C1 segment of cervical spinal cord (tissue), 14 donors: ENCODE measurements around the gene PPP6R3.
"Not testable (repeated sequence)": the region's sequence is repeated elsewhere in the genome, so short reads cannot be mapped to it uniquely, and the experiment has no call there.

ENCODE experiments used
- DNase-seq, 14 donors: peaks; one replicate each; lab custom pipeline; 2025; lab: John Stamatoyannopoulos, UW

PPP6R3 gene

GRCh38 chr11:68598816-68599653 lies 138.5 kb downstream of the PPP6R3 start:
- DNase-seq: no peak

- DNase-seq: no peak
These were observed 140.6 kb downstream of the PPP6R3 start for GRCh38 chr11:68601147-68601546.

DNA sequence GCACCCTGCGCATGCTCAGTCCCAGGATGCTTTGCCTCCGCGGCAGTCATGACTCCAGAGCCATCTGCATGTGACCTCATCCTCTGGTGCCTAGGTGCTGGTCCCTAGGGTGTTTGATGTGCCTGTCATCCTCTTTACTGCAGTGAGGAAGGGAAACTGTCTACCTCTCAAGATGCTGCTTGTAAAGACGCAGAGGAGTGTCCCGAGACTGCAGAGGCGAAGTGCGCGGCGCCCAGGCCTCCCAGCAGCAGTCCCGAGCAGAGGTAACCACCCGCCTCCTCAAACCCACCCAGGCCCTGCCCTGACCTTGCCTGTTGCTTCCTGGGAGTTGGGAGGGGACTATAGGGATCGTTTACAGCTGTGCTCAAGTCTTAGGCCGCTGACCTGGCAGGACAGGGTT lies 149.2 kb downstream of the PPP6R3 start:
- no peak for DNase-seq

- no peak for DNase-seq
These were observed 150.0 kb downstream of the PPP6R3 start for GRCh38 chr11:68610452-68611116.

DNA sequence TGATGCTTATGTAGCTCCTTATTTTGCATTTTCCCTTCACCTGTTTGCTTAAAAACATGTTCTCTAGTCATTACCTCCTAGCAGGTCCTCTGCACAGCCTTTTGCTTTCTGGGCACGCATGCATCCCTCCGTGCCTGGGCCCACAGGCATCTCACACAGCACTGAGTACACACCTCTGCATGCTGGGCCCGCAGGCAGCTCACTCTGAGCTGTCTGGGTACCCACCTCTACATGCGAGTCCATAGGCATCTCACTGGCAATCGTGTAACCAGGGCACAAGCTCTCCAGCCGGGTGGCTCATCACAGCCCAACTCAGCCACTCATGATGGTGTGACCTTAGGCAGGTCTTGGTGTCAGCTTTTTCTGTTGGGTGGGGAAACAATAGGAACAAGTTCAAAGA lies 155.1 kb downstream of the PPP6R3 start:
- DNase-seq: no peak

- DNase-seq: no peak
These were observed 157.6 kb downstream of the PPP6R3 start for GRCh38 chr11:68617925-68618809.

GRCh38 chr11:68621826-68622225 lies 161.3 kb downstream of the PPP6R3 start:
- no peak for DNase-seq

DNA sequence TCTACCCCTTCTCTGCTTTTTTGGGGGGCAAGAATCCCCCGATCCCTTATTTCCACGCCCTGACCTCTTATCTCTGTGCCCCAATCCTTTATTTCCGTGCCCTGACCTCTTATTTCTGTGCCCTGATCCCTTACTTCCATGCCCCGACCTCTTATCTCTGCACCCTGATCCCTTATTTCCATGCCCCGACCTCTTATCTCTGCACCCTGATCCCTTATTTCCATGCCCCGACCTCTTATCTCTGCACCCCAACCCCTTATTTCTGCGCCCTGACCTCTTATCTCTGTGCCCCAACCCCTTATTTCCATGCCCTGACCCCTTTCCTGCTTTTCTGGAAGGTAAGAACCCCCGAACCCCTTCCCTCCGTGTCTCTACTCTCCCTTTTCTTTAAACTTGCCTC lies 163.2 kb downstream of the PPP6R3 start:
- DNase-seq: not testable (repeated sequence)

- DNase-seq: not testable (repeated sequence)
These were observed 164.5 kb downstream of the PPP6R3 start for GRCh38 chr11:68625069-68625468.

GRCh38 chr11:68626236-68626635 lies 165.7 kb downstream of the PPP6R3 start:
- not testable (repeated sequence) for DNase-seq

DNA sequence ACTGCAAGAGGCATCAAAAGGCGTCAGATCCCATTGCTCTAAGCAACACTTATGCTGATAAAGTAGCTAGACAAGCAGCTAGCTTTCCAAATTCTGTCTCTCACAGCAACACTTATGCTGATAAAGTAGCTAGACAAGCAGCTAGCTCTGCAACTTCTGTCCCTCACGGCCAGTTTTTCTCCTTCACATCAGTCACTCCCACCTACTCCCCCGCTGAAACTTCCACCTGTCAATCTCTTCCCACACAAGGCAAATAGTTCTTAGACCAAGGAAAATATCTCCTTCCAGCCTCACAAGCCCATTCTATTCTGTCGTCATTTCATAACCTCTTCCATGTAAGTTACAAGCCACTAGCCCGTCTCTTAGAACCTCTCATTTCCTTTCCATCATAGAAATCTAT lies 168.3 kb downstream of the PPP6R3 start:
- not testable (repeated sequence) for DNase-seq

GRCh38 chr11:68632375-68632774 lies 171.8 kb downstream of the PPP6R3 start:
- DNase-seq: not testable (repeated sequence)

DNA sequence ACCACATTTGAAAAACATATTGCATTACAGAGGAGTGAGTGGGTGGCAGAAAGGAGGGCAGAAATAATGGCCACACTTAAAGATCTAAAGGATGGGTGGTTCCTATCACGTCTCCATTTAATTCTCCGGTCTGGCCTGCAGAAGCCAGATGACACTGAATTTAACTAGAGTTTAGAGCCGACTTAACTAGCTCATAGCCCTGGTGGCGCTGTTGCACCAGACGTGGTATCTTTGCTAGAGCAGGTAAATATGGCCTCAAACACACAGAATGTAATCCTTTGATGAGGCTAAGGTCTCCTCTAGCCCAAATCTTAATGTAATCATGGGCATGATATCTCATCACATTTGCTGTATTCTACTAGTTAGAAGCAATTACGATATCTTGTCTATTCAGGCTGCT lies 172.2 kb downstream of the PPP6R3 start:
- no peak for DNase-seq

- DNase-seq: not testable (repeated sequence)
These were observed 174.1 kb downstream of the PPP6R3 start for GRCh38 chr11:68634606-68635005.

DNA sequence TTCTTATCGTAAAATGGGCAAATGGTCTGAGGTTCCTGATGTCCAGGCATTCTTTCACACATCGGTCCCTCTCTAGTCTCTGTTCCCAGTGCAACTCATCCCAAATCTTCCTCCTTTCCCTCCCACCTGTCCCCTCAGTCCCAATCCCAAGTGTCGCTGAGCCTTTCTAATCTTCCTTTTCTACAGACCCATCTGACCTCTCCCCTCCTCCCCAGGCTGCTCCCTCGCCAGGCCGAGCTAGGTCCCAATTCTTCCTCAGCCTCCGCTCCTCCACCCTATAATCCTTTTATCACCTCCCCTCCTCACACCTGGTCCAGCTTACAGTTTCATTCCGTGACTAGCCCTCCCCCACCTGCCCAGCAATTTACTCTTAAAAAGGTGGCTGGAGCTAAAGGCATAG lies 174.6 kb downstream of the PPP6R3 start:
- DNase-seq: not testable (repeated sequence)

- not testable (repeated sequence) for DNase-seq
These were observed 175.3 kb downstream of the PPP6R3 start for GRCh38 chr11:68635883-68636282.

DNA sequence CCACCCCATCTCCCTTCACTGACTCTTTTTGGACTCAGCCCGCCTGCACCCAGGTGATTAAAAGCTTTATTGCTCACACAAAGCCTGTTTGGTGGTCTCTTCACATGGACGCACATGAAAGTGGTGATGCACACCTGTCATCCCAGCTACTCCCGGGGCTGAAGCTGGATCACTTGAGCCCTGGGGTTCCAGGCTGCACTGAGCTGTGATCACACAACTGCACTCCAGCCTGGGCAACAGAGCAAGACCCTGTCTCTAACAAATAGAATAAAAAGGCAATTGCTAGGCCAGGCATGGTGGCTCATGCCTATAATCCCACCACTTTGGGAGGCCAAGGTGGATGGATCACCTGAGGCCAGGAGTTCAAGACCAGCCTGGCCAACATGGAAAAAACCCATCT lies 178.8 kb downstream of the PPP6R3 start:
- DNase-seq: not testable (repeated sequence)

- no peak for DNase-seq
These were observed 181.3 kb downstream of the PPP6R3 start for GRCh38 chr11:68641880-68642279.

GRCh38 chr11:68643585-68643984 lies 183.0 kb downstream of the PPP6R3 start:
- DNase-seq: no peak

- no peak for DNase-seq
These were observed 186.3 kb downstream of the PPP6R3 start for GRCh38 chr11:68646832-68647231.

DNA sequence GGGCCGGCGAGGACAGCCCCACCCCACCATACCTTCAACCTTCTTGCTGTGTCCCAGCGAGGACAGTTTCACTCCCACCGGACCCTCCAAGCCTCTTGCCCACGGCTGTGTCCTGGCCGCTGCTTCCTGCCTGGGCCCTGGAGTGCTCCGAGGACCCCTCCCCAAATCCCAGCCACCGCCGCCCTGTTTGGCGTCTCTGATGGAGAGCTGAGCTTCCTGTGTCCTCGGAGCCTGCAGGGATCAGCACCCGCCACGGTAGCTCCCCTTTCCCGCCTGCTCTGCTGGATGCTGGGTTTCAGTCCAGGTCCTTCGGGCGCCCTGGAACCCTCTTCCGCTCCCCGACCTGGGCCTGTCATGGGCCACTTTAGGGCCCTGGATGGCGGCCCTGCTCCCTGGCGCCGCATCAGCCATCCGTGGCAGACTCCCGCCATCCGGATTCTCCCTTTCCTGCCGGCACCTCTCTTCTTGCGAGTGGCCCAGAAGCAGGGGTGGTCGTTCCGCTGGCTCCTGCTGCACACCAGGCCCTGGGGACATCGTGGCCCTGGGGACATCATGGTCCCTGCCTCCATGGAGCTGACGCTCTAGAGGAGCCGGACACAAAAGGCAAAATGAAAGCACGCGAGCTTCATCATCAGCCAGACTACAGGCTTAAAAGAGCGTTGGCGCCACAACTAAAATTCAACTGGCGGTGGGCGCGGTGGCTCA lies 189.5 kb downstream of the PPP6R3 start:
- DNase-seq: no peak
